ENCODE data around the gene EXOC6. TPM values are rescaled to one million over a fixed set of nuclear protein-coding genes. Genes with fewer than 3 reads are reported as not detected.

EXOC6 gene
- total and polyA plus RNA-seq, 2 of the 13 experiments (the other 11 are each of a cell fraction or from before 2014, with no cell fraction given), result 22.2 to 29.2 TPM

GRCh38 chr10:93026072-93026471, 177.8 kb downstream of the EXOC6 start:
- H3K27ac ChIP-seq (ENCODE audit: extremely low read length, insufficient read depth, low read length), result no peak overlapping the region
- CTCF ChIA-PET (ENCODE audit: low intra/inter-chr PET ratio, low total read pairs), result no interaction called here
- no peak for ATAC-seq

GRCh38 chr10:93027508-93027907, 179.2 kb downstream of the EXOC6 start:
- Histone ChIP-seq H3K4me3 (replicated peaks in 1 of 3; ENCODE audit: insufficient read depth in 1 of 3, low read depth in 2 of 3, low read length in 3 of 3) (no peak overlapping the region), H3K9me3 (ENCODE audit: low read length) (no peaks in the 10 kb centered on the region), H3K9ac (ENCODE audit: insufficient read depth, low read depth, low read length) (no peak overlapping the region), H4K20me1 (ENCODE audit: insufficient read depth, low read length) (no peaks in the 10 kb centered on the region), H3K79me2 (ENCODE audit: insufficient read depth, low read length) (no peaks in the 10 kb centered on the region), H3K36me3 (replicated peaks in 1 of 2; ENCODE audit: control insufficient read depth in 1 of 2, insufficient read depth in 2 of 2, low read length in 2 of 2) (no peaks in the 10 kb centered on the region; a peak in 1 of 5 replicates), H3K4me1 (ENCODE audit: insufficient read depth, low read length) (peaks cover 35% of the 10 kb centered on the region), H2AFZ (ENCODE audit: low read length) (no peak overlapping the region), H3K4me2 (ENCODE audit: low read depth, low read length) (no peak overlapping the region), H3K27ac (ENCODE audit: extremely low read length, insufficient read depth, low read length) (no peak overlapping the region), H3K27me3 (ENCODE audit: control insufficient read depth in 1 of 2, insufficient read depth in 2 of 2, low read length in 2 of 2) (no peaks in the 10 kb centered on the region)
- ATAC-seq, result no peak
- TF ChIP-seq FOXC1 (CRISPR knock-in tag; IDR thresholded peaks at IDR 0.05; ENCODE audit: borderline replicate concordance) (no peak), MAFF (IDR thresholded peaks at IDR 0.05; ENCODE audit: low read depth, low read length) (no peak), ZNF567 (CRISPR knock-in tag; IDR thresholded peaks at IDR 0.05; ENCODE audit: borderline replicate concordance) (no peak), KDM3A (CRISPR knock-in tag; IDR thresholded peaks at IDR 0.05; ENCODE audit: low read depth) (no peak), FOSL1 (CRISPR knock-in tag; IDR thresholded peaks at IDR 0.05; ENCODE audit: borderline replicate concordance) (no peak)
- intact Hi-C loops (cut with micrococcal nuclease; ENCODE audit: unreplicated experiment), result no loop called here
- ChIA-PET POLR2A (no interaction called here), CTCF (ENCODE audit: low intra/inter-chr PET ratio, low total read pairs) (no interaction called here)
- DNase-seq (ENCODE audit: low spot score), result no peak
- no peak for FAIRE-seq
- in situ Hi-C loops (cut with HindIII; ENCODE audit: extremely low pct_ligation_motif_present, low pct_unique_long_range_greater_than_20kb), result no loop called here
- no TSS peak for BruUV-seq (replicated peaks)

More at GRCh38 chr10:93026072-93026471, 177.8 kb downstream of the EXOC6 start:
- Histone ChIP-seq H3K4me2 (ENCODE audit: low read depth, low read length) (no peak overlapping the region), H4K20me1 (ENCODE audit: insufficient read depth, low read length) (no peaks in the 10 kb centered on the region), H3K9ac (ENCODE audit: insufficient read depth, low read depth, low read length) (no peak overlapping the region), H2AFZ (ENCODE audit: low read length) (no peak overlapping the region), H3K79me2 (ENCODE audit: insufficient read depth, low read length) (no peaks in the 10 kb centered on the region), H3K4me3 (replicated peaks in 1 of 3; ENCODE audit: insufficient read depth in 1 of 3, low read depth in 2 of 3, low read length in 3 of 3) (no peak overlapping the region), H3K27me3 (ENCODE audit: control insufficient read depth in 1 of 2, insufficient read depth in 2 of 2, low read length in 2 of 2) (no peaks in the 10 kb centered on the region), H3K4me1 (ENCODE audit: insufficient read depth, low read length) (peaks cover 20% of the 10 kb centered on the region), H3K36me3 (replicated peaks in 1 of 2; ENCODE audit: control insufficient read depth in 1 of 2, insufficient read depth in 2 of 2, low read length in 2 of 2) (no peaks in the 10 kb centered on the region; a peak in 1 of 5 replicates), H3K9me3 (ENCODE audit: low read length) (no peaks in the 10 kb centered on the region)
- no TSS peak for BruUV-seq (replicated peaks)
- FAIRE-seq (no peak), DNase-seq (ENCODE audit: low spot score) (no peak)
- POLR2A ChIA-PET, result no interaction called here
- peak; percentile 83 for TF ChIP-seq MAFF (IDR thresholded peaks at IDR 0.05; ENCODE audit: low read depth, low read length)
- TF ChIP-seq ZNF451 (CRISPR knock-in tag; IDR thresholded peaks at IDR 0.05), result no peak
- TF ChIP-seq MAFK (conservative IDR thresholded peaks at IDR 0.05 in 1 of 2, IDR thresholded peaks at IDR 0.05 in 1 of 2; ENCODE audit: low read length in 2 of 2), result peak; percentile 78 to 90
- 58% methylated on average over 2 of the region's 2 CpGs for WGBS (ENCODE audit: low lambda C conversion rate)
- in situ Hi-C loops (cut with HindIII; ENCODE audit: extremely low pct_ligation_motif_present, low pct_unique_long_range_greater_than_20kb), result no loop called here
- intact Hi-C loops (cut with micrococcal nuclease; ENCODE audit: unreplicated experiment), result loop anchor here (1.0 kb wide), 1 partner anchor 15 kb away; no protein-coding TSS in a partner anchor
